Uterus (tissue), 2 donors: ENCODE data around the gene PRPF38A.

Experiments
- CTCF ChIP-seq, 4 experiments: fragments of 200-600 bp in 2 of 4; fragments of 450-650 bp in 2 of 4; sonication (generic) in 2 of 4; IDR thresholded peaks; one replicate each; pipeline ENCODE4 v1.5.1; 2016 to 2019; ENCODE audit warnings: antibody characterized with exemption in 4 of 4, mild to moderate bottlenecking in 2 of 4, moderate library complexity in 1 of 4
- POLR2A ChIP-seq, 2 donors: fragments of 450-650 bp; IDR thresholded peaks; one replicate each; pipeline ENCODE4 v1.6.1; 2016; ENCODE audit warnings: antibody characterized with exemption in 2 of 2, mild to moderate bottlenecking in 1 of 2, moderate library complexity in 1 of 2

- TF ChIP-seq CTCF (IDR thresholded peaks at IDR 0.05) (no peak), POLR2A (IDR thresholded peaks at IDR 0.05) (no peak)
Observed at GRCh38 chr1:52386458-52386857, 17.9 kb upstream of the PRPF38A start.
